ENCODE data around the gene ASB17.

GRCh38 chr1:75964760-75965408 lies 32.7 kb upstream of the ASB17 start:
- TF ChIP-seq CTCF (IDR thresholded peaks at IDR 0.05) (no peak), POLR2A (IDR thresholded peaks at IDR 0.05; ENCODE audit: low read depth) (no peak), EP300 (IDR thresholded peaks at IDR 0.05) (no peak)
